Liver (tissue), 9 donors: ENCODE data around the gene TNIP1. TPM values are rescaled to one million over a fixed set of nuclear protein-coding genes. Genes with fewer than 3 reads are reported as not detected.

Experiments used
- DNase-seq: peaks from one replicate; pipeline ENCODE4 v3.0.0-alpha.2; 2017; ENCODE audit warnings: low spot score
- H3K27ac ChIP-seq, 2 donors: one replicate each; pipeline ENCODE4 v1.7.0; 2013; ENCODE audit warnings: inconsistent platforms in 2 of 2, low read length in 2 of 2, control low read depth in 1 of 2, low read depth in 1 of 2, mild to moderate bottlenecking in 1 of 2
- H3K27me3 ChIP-seq, 4 donors: one replicate each; pipeline versions ENCODE4 v1.6.1 to v1.7.0; 2013; ENCODE audit warnings: low read length in 3 of 4, inconsistent platforms in 1 of 4, mild to moderate bottlenecking in 1 of 4, moderate library complexity in 1 of 4; ENCODE audit not compliant: control insufficient read depth in 4 of 4, insufficient read depth in 4 of 4
- H3K36me3 ChIP-seq, 4 donors: one replicate each; pipeline versions ENCODE4 v1.6.1 to v1.7.0; 2013; ENCODE audit warnings: low read length in 3 of 4, mild to moderate bottlenecking in 3 of 4, low read depth in 1 of 4, moderate library complexity in 1 of 4; ENCODE audit not compliant: control insufficient read depth in 4 of 4, insufficient read depth in 3 of 4
- H3K4me1 ChIP-seq, 4 donors: one replicate each; pipeline versions ENCODE4 v1.6.1 to v1.7.0; 2013; ENCODE audit warnings: low read length in 3 of 4, mild to moderate bottlenecking in 3 of 4, moderate library complexity in 1 of 4; ENCODE audit not compliant: control insufficient read depth in 4 of 4, insufficient read depth in 4 of 4
- H3K4me3 ChIP-seq, 3 donors: one replicate each; pipeline versions ENCODE4 v1.6.1 to v1.7.0; 2013; ENCODE audit warnings: low read length in 3 of 3, control low read depth in 1 of 3, low read depth in 1 of 3, mild to moderate bottlenecking in 1 of 3
- H3K9ac ChIP-seq, 2 donors: one replicate each; pipeline ENCODE4 v1.7.0; 2013; ENCODE audit warnings: low read length in 2 of 2, mild to moderate bottlenecking in 2 of 2, moderate library complexity in 2 of 2, control low read depth in 1 of 2, low read depth in 1 of 2
- H3K9me3 ChIP-seq, 4 donors: one replicate each; pipeline versions ENCODE4 v1.6.1 to v1.7.0; 2013; ENCODE audit warnings: low read length in 3 of 4; ENCODE audit not compliant: control insufficient read depth in 4 of 4
- FOXA1 ChIP-seq: IDR thresholded peaks from 2 replicates; pipeline ENCODE4 v1.6.1; 2016; ENCODE audit warnings: antibody characterized with exemption
- FOXA2 ChIP-seq: IDR thresholded peaks from 2 replicates; pipeline ENCODE4 v1.6.1; 2016; ENCODE audit warnings: antibody characterized with exemption
- GABPA ChIP-seq, 2 donors: IDR thresholded peaks in 1 of 2; conservative IDR thresholded peaks in 1 of 2; 2 replicates each; pipeline ENCODE4 v1.6.1; 2016; ENCODE audit warnings: antibody characterized with exemption in 2 of 2, mild to moderate bottlenecking in 1 of 2, moderate library complexity in 1 of 2
- HNF4A ChIP-seq, 2 donors: conservative IDR thresholded peaks; 2 replicates each; pipeline ENCODE4 v1.6.1; 2016; ENCODE audit warnings: antibody characterized with exemption in 2 of 2, mild to moderate bottlenecking in 2 of 2
- HNF4G ChIP-seq: IDR thresholded peaks from 2 replicates; pipeline ENCODE4 v1.6.1; 2016; ENCODE audit warnings: antibody characterized with exemption
- JUND ChIP-seq, 2 donors: IDR thresholded peaks; 2 replicates each; pipeline ENCODE4 v1.6.1; 2016; ENCODE audit warnings: antibody characterized with exemption in 2 of 2
- RAD21 ChIP-seq, 2 donors: IDR thresholded peaks; 2 replicates each; pipeline ENCODE4 v1.6.1; 2016; ENCODE audit warnings: antibody characterized with exemption in 2 of 2, mild to moderate bottlenecking in 2 of 2
- RXRA ChIP-seq, 2 donors: IDR thresholded peaks; 2 replicates each; pipeline ENCODE4 v1.6.1; 2017 to 2018; ENCODE audit warnings: antibody characterized with exemption in 2 of 2, mild to moderate bottlenecking in 1 of 2
- SP1 ChIP-seq: IDR thresholded peaks from 2 replicates; pipeline ENCODE4 v1.6.1; 2018; ENCODE audit warnings: antibody characterized with exemption, mild to moderate bottlenecking
- TAF1 ChIP-seq: conservative IDR thresholded peaks from 2 replicates; pipeline ENCODE4 v1.6.1; 2016; ENCODE audit warnings: antibody characterized with exemption, mild to moderate bottlenecking
- YY1 ChIP-seq: IDR thresholded peaks from 2 replicates; pipeline ENCODE4 v1.6.1; 2016; ENCODE audit warnings: antibody characterized with exemption, mild to moderate bottlenecking
- WGBS: extraction: QIAGEN DNeasy Blood & Tissue Kit; methylation state at CpG from one replicate; pipeline ENCODE4 v1.1.7; 2013; 5-methylcytosine and 5-hydroxymethylcytosine counted together
- polyA plus RNA-seq, 2 donors: library from polyadenylated mRNA; stranded (reverse) in 1 of 2; unstranded in 1 of 2; fragments of 200-250 nt in 1 of 2; fragments of >200 nt in 1 of 2; fragmentation: Nextera tagmentation in 1 of 2; extraction: Ambion mirVana in 1 of 2; gene quantifications; one replicate each; pipeline versions ENCODE4 v1.2.1 to v1.2.3, GENCODE V29; 2013 to 2015
- total RNA-seq, 2 donors: library from RNA; depleted of rRNA; stranded (reverse); fragments of >200 nt; gene quantifications; one replicate each; pipeline ENCODE4 v1.2.3, GENCODE V29; 2014
- TF ChIP-seq, protein P1 (sequence below): fragments of 150-350 bp; IDR thresholded peaks from 2 replicates; pipeline ENCODE4 v1.5.1; 2017; ENCODE audit warnings: improper control_type of control experiment, low read depth, low read length; ENCODE audit not compliant: missing input control
- TF ChIP-seq, protein P2 (sequence below): IDR thresholded peaks from 2 replicates; pipeline ENCODE4 v1.6.1; 2016; ENCODE audit warnings: antibody characterized with exemption, mild to moderate bottlenecking
- TF ChIP-seq, protein P3 (sequence below): IDR thresholded peaks from 2 replicates; pipeline ENCODE4 v1.6.1; 2016; ENCODE audit warnings: antibody characterized with exemption
- TF ChIP-seq, protein P4 (sequence below): IDR thresholded peaks from 2 replicates; pipeline ENCODE4 v1.6.1; 2016; ENCODE audit warnings: antibody characterized with exemption
- donor health status: healthy.
- donor health status: healthy.
- donor health status: healthy.
- donor health status: healthy.
- donor health status: healthy.

The TNIP1 gene
- total and polyA plus RNA-seq, 4 donors, result 33.2 to 101 (median 48.0) TPM

DNA sequence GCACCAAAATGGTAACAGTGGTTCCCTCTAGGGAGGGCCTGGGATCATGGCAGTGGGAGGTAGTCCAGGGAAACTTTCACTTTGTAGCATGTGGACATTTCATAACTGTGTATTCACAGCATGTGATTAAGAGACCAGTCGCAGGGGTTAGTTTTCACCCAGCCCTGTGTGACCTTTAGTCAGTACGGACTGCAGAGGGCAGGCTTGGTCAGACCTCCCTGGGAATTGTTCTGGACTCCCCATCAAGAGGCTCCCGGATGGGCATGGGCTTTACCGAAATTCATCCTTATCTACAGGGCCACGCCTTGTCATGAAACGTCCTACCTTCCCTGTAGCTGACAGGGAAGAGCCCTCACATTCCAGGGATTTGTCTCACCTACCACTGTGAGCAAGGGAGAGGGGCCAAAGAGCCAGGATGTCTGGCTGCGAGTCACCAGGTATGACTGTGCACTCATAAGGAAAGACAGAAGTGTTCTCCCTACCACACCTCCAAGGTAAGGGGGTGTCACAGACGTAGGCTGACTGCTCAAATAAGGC, 40.6 kb downstream of the TNIP1 start (continued):
- TF ChIP-seq, protein P1, sequence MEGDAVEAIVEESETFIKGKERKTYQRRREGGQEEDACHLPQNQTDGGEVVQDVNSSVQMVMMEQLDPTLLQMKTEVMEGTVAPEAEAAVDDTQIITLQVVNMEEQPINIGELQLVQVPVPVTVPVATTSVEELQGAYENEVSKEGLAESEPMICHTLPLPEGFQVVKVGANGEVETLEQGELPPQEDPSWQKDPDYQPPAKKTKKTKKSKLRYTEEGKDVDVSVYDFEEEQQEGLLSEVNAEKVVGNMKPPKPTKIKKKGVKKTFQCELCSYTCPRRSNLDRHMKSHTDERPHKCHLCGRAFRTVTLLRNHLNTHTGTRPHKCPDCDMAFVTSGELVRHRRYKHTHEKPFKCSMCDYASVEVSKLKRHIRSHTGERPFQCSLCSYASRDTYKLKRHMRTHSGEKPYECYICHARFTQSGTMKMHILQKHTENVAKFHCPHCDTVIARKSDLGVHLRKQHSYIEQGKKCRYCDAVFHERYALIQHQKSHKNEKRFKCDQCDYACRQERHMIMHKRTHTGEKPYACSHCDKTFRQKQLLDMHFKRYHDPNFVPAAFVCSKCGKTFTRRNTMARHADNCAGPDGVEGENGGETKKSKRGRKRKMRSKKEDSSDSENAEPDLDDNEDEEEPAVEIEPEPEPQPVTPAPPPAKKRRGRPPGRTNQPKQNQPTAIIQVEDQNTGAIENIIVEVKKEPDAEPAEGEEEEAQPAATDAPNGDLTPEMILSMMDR, result peak; percentile 29
- TF ChIP-seq RXRA (IDR thresholded peaks at IDR 0.05) (peak; percentile 95 to 99), SP1 (peak; percentile 86), JUND (IDR thresholded peaks at IDR 0.05) (peak; percentile 40 to 62), GABPA (IDR thresholded peaks at IDR 0.05 in 1 of 2, conservative IDR thresholded peaks at IDR 0.05 in 1 of 2) (no peak)

DNA sequence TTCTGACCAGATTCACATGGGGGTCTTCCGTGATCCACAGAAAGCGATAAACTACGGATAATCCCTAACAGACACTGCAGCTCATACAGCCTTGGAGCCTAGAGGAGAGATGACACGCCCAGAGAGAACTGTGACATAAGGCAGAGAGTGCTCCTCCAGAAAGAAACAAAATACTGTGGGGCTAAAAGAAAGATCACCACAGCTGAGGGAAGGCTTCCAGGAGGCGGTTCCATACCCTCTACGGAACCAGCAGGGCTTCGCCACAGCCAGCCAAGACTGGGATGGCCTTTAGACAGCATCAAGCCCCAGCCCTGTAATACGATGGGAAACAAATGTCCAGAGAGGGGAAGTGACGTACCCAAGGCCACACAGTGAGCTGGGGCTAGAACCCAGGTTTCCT, 41.2 kb downstream of the TNIP1 start:
- peak overlapping the region; percentile 72 to 90 for H3K27ac ChIP-seq
- 83% methylated on average over 9 of the region's 9 CpGs for WGBS
- H3K4me3 ChIP-seq, result no peak overlapping the region
- no peaks in the 10 kb centered on the region for H3K27me3 ChIP-seq
- H3K9ac ChIP-seq, result peak overlapping the region in 1 of 2 donors; percentile 51
- H3K36me3 ChIP-seq, result peaks cover 13 to 29% (median 27%) of the 10 kb centered on the region in 4 donors
- TF ChIP-seq FOXA1 (no peak), HNF4G (no peak), TAF1 (no peak), RXRA (IDR thresholded peaks at IDR 0.05) (no peak), YY1 (no peak), RAD21 (IDR thresholded peaks at IDR 0.05) (no peak), FOXA2 (no peak), GABPA (IDR thresholded peaks at IDR 0.05 in 1 of 2, conservative IDR thresholded peaks at IDR 0.05 in 1 of 2) (no peak), HNF4A (conservative IDR thresholded peaks at IDR 0.05) (no peak)
- TF ChIP-seq, protein P1, result no peak
- TF ChIP-seq, protein P2, sequence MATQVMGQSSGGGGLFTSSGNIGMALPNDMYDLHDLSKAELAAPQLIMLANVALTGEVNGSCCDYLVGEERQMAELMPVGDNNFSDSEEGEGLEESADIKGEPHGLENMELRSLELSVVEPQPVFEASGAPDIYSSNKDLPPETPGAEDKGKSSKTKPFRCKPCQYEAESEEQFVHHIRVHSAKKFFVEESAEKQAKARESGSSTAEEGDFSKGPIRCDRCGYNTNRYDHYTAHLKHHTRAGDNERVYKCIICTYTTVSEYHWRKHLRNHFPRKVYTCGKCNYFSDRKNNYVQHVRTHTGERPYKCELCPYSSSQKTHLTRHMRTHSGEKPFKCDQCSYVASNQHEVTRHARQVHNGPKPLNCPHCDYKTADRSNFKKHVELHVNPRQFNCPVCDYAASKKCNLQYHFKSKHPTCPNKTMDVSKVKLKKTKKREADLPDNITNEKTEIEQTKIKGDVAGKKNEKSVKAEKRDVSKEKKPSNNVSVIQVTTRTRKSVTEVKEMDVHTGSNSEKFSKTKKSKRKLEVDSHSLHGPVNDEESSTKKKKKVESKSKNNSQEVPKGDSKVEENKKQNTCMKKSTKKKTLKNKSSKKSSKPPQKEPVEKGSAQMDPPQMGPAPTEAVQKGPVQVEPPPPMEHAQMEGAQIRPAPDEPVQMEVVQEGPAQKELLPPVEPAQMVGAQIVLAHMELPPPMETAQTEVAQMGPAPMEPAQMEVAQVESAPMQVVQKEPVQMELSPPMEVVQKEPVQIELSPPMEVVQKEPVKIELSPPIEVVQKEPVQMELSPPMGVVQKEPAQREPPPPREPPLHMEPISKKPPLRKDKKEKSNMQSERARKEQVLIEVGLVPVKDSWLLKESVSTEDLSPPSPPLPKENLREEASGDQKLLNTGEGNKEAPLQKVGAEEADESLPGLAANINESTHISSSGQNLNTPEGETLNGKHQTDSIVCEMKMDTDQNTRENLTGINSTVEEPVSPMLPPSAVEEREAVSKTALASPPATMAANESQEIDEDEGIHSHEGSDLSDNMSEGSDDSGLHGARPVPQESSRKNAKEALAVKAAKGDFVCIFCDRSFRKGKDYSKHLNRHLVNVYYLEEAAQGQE, result no peak
- TF ChIP-seq, protein P3, sequence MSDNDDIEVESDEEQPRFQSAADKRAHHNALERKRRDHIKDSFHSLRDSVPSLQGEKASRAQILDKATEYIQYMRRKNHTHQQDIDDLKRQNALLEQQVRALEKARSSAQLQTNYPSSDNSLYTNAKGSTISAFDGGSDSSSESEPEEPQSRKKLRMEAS, result no peak
- TF ChIP-seq, protein P4, sequence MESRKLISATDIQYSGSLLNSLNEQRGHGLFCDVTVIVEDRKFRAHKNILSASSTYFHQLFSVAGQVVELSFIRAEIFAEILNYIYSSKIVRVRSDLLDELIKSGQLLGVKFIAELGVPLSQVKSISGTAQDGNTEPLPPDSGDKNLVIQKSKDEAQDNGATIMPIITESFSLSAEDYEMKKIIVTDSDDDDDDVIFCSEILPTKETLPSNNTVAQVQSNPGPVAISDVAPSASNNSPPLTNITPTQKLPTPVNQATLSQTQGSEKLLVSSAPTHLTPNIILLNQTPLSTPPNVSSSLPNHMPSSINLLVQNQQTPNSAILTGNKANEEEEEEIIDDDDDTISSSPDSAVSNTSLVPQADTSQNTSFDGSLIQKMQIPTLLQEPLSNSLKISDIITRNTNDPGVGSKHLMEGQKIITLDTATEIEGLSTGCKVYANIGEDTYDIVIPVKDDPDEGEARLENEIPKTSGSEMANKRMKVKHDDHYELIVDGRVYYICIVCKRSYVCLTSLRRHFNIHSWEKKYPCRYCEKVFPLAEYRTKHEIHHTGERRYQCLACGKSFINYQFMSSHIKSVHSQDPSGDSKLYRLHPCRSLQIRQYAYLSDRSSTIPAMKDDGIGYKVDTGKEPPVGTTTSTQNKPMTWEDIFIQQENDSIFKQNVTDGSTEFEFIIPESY, result no peak
- DNase-seq, result no peak
- no peaks in the 10 kb centered on the region for H3K9me3 ChIP-seq
- H3K4me1 ChIP-seq, result peaks cover 33 to 68% (median 59%) of the 10 kb centered on the region in 4 donors
